ENCODE data around the gene RPL23. TPM values are rescaled to one million over a fixed set of nuclear protein-coding genes. Genes with fewer than 3 reads are reported as not detected.
A peak's percentile ranks its signal among the peaks of the same experiment; 100 is the strongest.

Gene RPL23
- total RNA-seq, 2 experiments from 2014 or later = 1,289 to 1,766 TPM

- no peak for DNase-seq (ENCODE audit: low spot score)
- Histone ChIP-seq H3K4me2 (ENCODE audit: low read length) (no peak overlapping the region), H3K36me3 (ENCODE audit: insufficient read depth, low read length) (peaks cover 87% of the 10 kb centered on the region), H3K9me2 (ENCODE audit: insufficient read depth, low read length) (no peaks in the 10 kb centered on the region), H3K9me3 (ENCODE audit: low read length) (no peaks in the 10 kb centered on the region), H3K4me3 (ENCODE audit: low read depth, low read length, poor library complexity, severe bottlenecking) (no peak overlapping the region), H3K27ac (ENCODE audit: low read depth, low read length, poor library complexity, severe bottlenecking) (no peak overlapping the region), H2AFZ (ENCODE audit: low read length) (no peak overlapping the region), H4K20me1 (ENCODE audit: insufficient read depth, low read length) (no peaks in the 10 kb centered on the region), H3K79me2 (ENCODE audit: insufficient read depth, low read depth, low read length) (no peaks in the 10 kb centered on the region; the same call in 1 of the 2 replicates), H3K4me1 (ENCODE audit: insufficient read depth, low read length, poor library complexity, severe bottlenecking) (peaks cover 53% of the 10 kb centered on the region)
- intact Hi-C loops (cut with micrococcal nuclease; ENCODE audit: unreplicated experiment) = no loop called here
- CTCF ChIA-PET (ENCODE audit: unreplicated experiment) = interaction anchor here (0.6 kb wide), 1 partner anchor 33 kb away, joined by 5 read pairs; no protein-coding TSS in a partner anchor
- TF ChIP-seq CTCF (conservative IDR thresholded peaks at IDR 0.05; ENCODE audit: low read length) = no peak
- TF ChIP-seq EZH2phosphoT487 (IDR thresholded peaks at IDR 0.05; ENCODE audit: borderline replicate concordance, low read depth, low read length) = no peak
- POLR2A ChIA-PET = no interaction called here
- BruUV-seq (replicated peaks) = no TSS peak
Observed at GRCh38 chr17:38896346-38896954, 42.9 kb upstream of the RPL23 start.

DNA sequence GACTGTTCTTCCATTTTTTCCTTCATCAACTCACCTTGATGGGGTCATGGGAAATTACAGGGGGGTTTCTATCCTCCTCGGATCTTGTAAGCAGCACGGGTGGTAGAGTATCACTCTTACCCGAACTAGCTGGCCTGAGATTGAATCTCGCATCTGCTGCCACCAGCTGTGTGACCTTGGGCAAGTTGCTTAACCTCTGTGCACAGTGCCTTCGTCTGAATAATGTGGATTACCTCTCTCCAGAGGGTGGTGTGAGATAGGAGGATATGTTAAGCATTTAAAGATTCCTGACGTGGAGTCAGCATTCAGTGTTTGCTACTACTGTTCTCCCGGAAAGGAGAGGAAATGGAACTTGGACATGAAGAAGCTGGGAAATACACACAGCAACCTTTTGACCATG is 40.8 kb upstream of the RPL23 start:
- H3K9me2 ChIP-seq (ENCODE audit: insufficient read depth, low read length) = no peaks in the 10 kb centered on the region
- CTCF ChIA-PET (ENCODE audit: unreplicated experiment) = no interaction called here
- H4K20me1 ChIP-seq (ENCODE audit: insufficient read depth, low read length) = no peaks in the 10 kb centered on the region
- H3K4me1 ChIP-seq (ENCODE audit: insufficient read depth, low read length, poor library complexity, severe bottlenecking) = peaks cover 49% of the 10 kb centered on the region
- H3K27ac ChIP-seq (ENCODE audit: low read depth, low read length, poor library complexity, severe bottlenecking) = no peak overlapping the region
- no peaks in the 10 kb centered on the region for H3K9me3 ChIP-seq (ENCODE audit: low read length)
- no peak overlapping the region for H3K4me3 ChIP-seq (ENCODE audit: low read depth, low read length, poor library complexity, severe bottlenecking)
- intact Hi-C loops (cut with micrococcal nuclease; ENCODE audit: unreplicated experiment) = no loop called here
- no TSS peak for BruUV-seq (replicated peaks)
- no peak overlapping the region for H2AFZ ChIP-seq (ENCODE audit: low read length)
- TF ChIP-seq EZH2phosphoT487 (IDR thresholded peaks at IDR 0.05; ENCODE audit: borderline replicate concordance, low read depth, low read length) = no peak
- TF ChIP-seq CTCF (conservative IDR thresholded peaks at IDR 0.05; ENCODE audit: low read length) = no peak
- no peaks in the 10 kb centered on the region; the same call in 1 of the 2 replicates for H3K79me2 ChIP-seq (ENCODE audit: insufficient read depth, low read depth, low read length)
- H3K36me3 ChIP-seq (ENCODE audit: insufficient read depth, low read length) = peaks cover 86% of the 10 kb centered on the region
- POLR2A ChIA-PET = no interaction called here
- H3K4me2 ChIP-seq (ENCODE audit: low read length) = no peak overlapping the region
- DNase-seq (ENCODE audit: low spot score) = no peak

- Histone ChIP-seq H4K20me1 (ENCODE audit: insufficient read depth, low read length) (no peaks in the 10 kb centered on the region), H3K27ac (ENCODE audit: low read depth, low read length, poor library complexity, severe bottlenecking) (peak overlapping the region; percentile 15), H3K4me3 (ENCODE audit: low read depth, low read length, poor library complexity, severe bottlenecking) (no peak overlapping the region), H3K4me1 (ENCODE audit: insufficient read depth, low read length, poor library complexity, severe bottlenecking) (peaks cover 42% of the 10 kb centered on the region), H3K36me3 (ENCODE audit: insufficient read depth, low read length) (peaks cover 90% of the 10 kb centered on the region), H2AFZ (ENCODE audit: low read length) (no peak overlapping the region), H3K79me2 (ENCODE audit: insufficient read depth, low read depth, low read length) (no peaks in the 10 kb centered on the region), H3K9me3 (ENCODE audit: low read length) (no peaks in the 10 kb centered on the region), H3K4me2 (ENCODE audit: low read length) (no peak overlapping the region), H3K9me2 (ENCODE audit: insufficient read depth, low read length) (no peaks in the 10 kb centered on the region)
- DNase-seq (ENCODE audit: low spot score) = no peak
- intact Hi-C loops (cut with micrococcal nuclease; ENCODE audit: unreplicated experiment) = no loop called here
- POLR2A ChIA-PET = no interaction called here
- no TSS peak for BruUV-seq (replicated peaks)
- CTCF ChIA-PET (ENCODE audit: unreplicated experiment) = no interaction called here
- no peak for TF ChIP-seq CTCF (conservative IDR thresholded peaks at IDR 0.05; ENCODE audit: low read length)
- TF ChIP-seq EZH2phosphoT487 (IDR thresholded peaks at IDR 0.05; ENCODE audit: borderline replicate concordance, low read depth, low read length) = no peak
Observed at GRCh38 chr17:38893607-38894006, 40.1 kb upstream of the RPL23 start.
